ENCODE data around the gene TTN. TPM values are rescaled to one million over a fixed set of nuclear protein-coding genes. Genes with fewer than 3 reads are reported as not detected.

The TTN gene
- total and polyA plus RNA-seq, 2 donors from 2014 or later = 0.02 to 3.6 TPM

- TF ChIP-seq CTCF (IDR thresholded peaks at IDR 0.05; ENCODE audit: borderline replicate concordance, extremely low read depth, insufficient read depth) = no peak
- FAIRE-seq (no peak), DNase-seq (no peak)
- no peaks in the 10 kb centered on the region for H3K27me3 ChIP-seq (ENCODE audit: control insufficient read depth, insufficient read depth, low read length)
- intact Hi-C loops (cut with DNase I) = no loop called here
- no peak overlapping the region for H3K9ac ChIP-seq (ENCODE audit: low read length in 3 of 3)
- H3K4me1 ChIP-seq (ENCODE audit: control insufficient read depth in 2 of 3, insufficient read depth in 2 of 3, low read depth in 1 of 3, low read length in 3 of 3) = no peaks in the 10 kb centered on the region
- no peak overlapping the region for H3K4me3 ChIP-seq (ENCODE audit: low read length in 3 of 3)
- no peak overlapping the region for H3K27ac ChIP-seq (ENCODE audit: low read depth in 2 of 2, low read length in 2 of 2)
- no peaks in the 10 kb centered on the region for H3K36me3 ChIP-seq (ENCODE audit: control insufficient read depth in 2 of 3, insufficient read depth in 3 of 3, low read length in 3 of 3)
- H3K9me3 ChIP-seq (ENCODE audit: control insufficient read depth in 2 of 3, insufficient read depth in 1 of 3, low read length in 3 of 3) = no peaks in the 10 kb centered on the region
Measured at GRCh38 chr2:178825183-178825582, 18.0 kb upstream of the TTN start.

GRCh38 chr2:178824181-178824580 is 17.0 kb upstream of the TTN start:
- Histone ChIP-seq H3K27ac (ENCODE audit: low read depth in 2 of 2, low read length in 2 of 2) (no peak overlapping the region), H3K27me3 (ENCODE audit: control insufficient read depth, insufficient read depth, low read length) (no peaks in the 10 kb centered on the region), H3K9ac (ENCODE audit: low read length in 3 of 3) (no peak overlapping the region), H3K4me3 (ENCODE audit: low read length in 3 of 3) (no peak overlapping the region), H3K4me1 (ENCODE audit: control insufficient read depth in 2 of 3, insufficient read depth in 2 of 3, low read depth in 1 of 3, low read length in 3 of 3) (no peaks in the 10 kb centered on the region), H3K9me3 (ENCODE audit: control insufficient read depth in 2 of 3, insufficient read depth in 1 of 3, low read length in 3 of 3) (no peaks in the 10 kb centered on the region), H3K36me3 (ENCODE audit: control insufficient read depth in 2 of 3, insufficient read depth in 3 of 3, low read length in 3 of 3) (no peaks in the 10 kb centered on the region)
- TF ChIP-seq CTCF (IDR thresholded peaks at IDR 0.05; ENCODE audit: borderline replicate concordance, extremely low read depth, insufficient read depth) = no peak
- FAIRE-seq = no peak
- DNase-seq = no peak
- intact Hi-C loops (cut with DNase I) = no loop called here

GRCh38 chr2:178819992-178820391 is 12.8 kb upstream of the TTN start:
- H3K9ac ChIP-seq (ENCODE audit: low read length in 3 of 3) = no peak overlapping the region
- TF ChIP-seq CTCF (IDR thresholded peaks at IDR 0.05; ENCODE audit: borderline replicate concordance, extremely low read depth, insufficient read depth) = no peak
- no peaks in the 10 kb centered on the region for H3K36me3 ChIP-seq (ENCODE audit: control insufficient read depth in 2 of 3, insufficient read depth in 3 of 3, low read length in 3 of 3)
- H3K4me3 ChIP-seq (ENCODE audit: low read length in 3 of 3) = no peak overlapping the region
- no peak for FAIRE-seq
- no peak overlapping the region for H3K27ac ChIP-seq (ENCODE audit: low read depth in 2 of 2, low read length in 2 of 2)
- no peaks in the 10 kb centered on the region for H3K27me3 ChIP-seq (ENCODE audit: control insufficient read depth, insufficient read depth, low read length)
- DNase-seq = peak in 2 of 5 donors; percentile 7 to 13
- H3K4me1 ChIP-seq (ENCODE audit: control insufficient read depth in 2 of 3, insufficient read depth in 2 of 3, low read depth in 1 of 3, low read length in 3 of 3) = no peaks in the 10 kb centered on the region
- no peaks in the 10 kb centered on the region for H3K9me3 ChIP-seq (ENCODE audit: control insufficient read depth in 2 of 3, insufficient read depth in 1 of 3, low read length in 3 of 3)
- intact Hi-C loops (cut with DNase I) = no loop called here
